ENCODE results near the gene POU2AF2. TPM values are rescaled to one million over a fixed set of nuclear protein-coding genes. Genes with fewer than 3 reads are reported as not detected.

The POU2AF2 gene
- total RNA-seq, 1 donor = not detected

DNA sequence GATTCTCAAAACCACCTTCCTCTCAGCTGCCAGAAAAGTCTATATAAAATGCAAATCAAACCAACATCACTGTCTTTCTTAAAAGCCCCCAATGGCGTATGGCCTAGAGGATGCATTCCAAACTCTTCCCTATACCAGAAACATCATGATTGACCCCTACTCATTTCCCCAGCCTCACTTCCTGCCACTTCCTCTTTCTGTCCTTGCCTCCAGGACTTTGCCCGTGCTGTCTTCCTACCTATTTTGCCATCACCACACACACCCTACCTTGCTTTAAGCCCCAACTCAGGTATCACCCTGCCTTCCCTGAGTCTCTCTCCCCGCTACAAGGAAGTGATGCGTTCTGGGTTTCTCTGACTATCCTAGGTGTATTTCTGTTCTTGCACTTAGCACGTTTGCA, 8.1 kb downstream of the POU2AF2 start:
- H3K36me3 ChIP-seq (ENCODE audit: insufficient read depth, low read length) = no peaks in the 10 kb centered on the region
- no peaks in the 10 kb centered on the region for H3K9me3 ChIP-seq (ENCODE audit: low read depth, low read length)
- no peaks in the 10 kb centered on the region for H3K27me3 ChIP-seq (ENCODE audit: insufficient read depth, low read length)
- TF ChIP-seq, protein P1, sequence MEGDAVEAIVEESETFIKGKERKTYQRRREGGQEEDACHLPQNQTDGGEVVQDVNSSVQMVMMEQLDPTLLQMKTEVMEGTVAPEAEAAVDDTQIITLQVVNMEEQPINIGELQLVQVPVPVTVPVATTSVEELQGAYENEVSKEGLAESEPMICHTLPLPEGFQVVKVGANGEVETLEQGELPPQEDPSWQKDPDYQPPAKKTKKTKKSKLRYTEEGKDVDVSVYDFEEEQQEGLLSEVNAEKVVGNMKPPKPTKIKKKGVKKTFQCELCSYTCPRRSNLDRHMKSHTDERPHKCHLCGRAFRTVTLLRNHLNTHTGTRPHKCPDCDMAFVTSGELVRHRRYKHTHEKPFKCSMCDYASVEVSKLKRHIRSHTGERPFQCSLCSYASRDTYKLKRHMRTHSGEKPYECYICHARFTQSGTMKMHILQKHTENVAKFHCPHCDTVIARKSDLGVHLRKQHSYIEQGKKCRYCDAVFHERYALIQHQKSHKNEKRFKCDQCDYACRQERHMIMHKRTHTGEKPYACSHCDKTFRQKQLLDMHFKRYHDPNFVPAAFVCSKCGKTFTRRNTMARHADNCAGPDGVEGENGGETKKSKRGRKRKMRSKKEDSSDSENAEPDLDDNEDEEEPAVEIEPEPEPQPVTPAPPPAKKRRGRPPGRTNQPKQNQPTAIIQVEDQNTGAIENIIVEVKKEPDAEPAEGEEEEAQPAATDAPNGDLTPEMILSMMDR (IDR thresholded peaks at IDR 0.05; ENCODE audit: extremely low read depth, low read depth, low read length) = no peak
- H3K4me2 ChIP-seq (ENCODE audit: insufficient read depth, low read length) = no peak overlapping the region
- H3K4me3 ChIP-seq (ENCODE audit: insufficient read depth, low read length) = no peak overlapping the region
- no peaks in the 10 kb centered on the region for H3K4me1 ChIP-seq (ENCODE audit: insufficient read depth, low read length)
- no peak overlapping the region for H3K27ac ChIP-seq (ENCODE audit: low read depth, low read length)
- no peak for DNase-seq (ENCODE audit: insufficient read length, low spot score, missing footprints)
- H3K79me2 ChIP-seq (ENCODE audit: insufficient read depth, low read length) = no peaks in the 10 kb centered on the region
- H2AFZ ChIP-seq (ENCODE audit: low read length) = no peak overlapping the region
- no peaks in the 10 kb centered on the region for H4K20me1 ChIP-seq (ENCODE audit: insufficient read depth, low read length)

DNA sequence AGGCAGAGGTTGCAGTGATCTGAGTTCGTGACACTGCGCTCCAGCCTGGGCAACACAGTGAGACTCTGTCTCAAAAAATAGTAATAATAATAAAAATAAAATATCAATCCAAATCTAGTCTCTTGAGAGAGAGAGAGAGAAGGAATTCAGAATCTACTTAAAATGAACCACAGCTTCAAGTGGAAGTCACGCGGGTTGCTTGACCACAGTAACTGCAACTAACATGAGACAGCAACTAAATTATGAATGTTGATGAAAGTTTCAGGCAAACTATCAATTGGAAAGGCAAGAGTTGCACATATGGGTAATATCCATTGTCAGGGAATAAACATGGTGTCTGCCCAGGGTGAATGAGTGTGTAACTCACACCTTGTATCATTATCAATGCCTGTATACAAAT, 12.5 kb downstream of the POU2AF2 start:
- H3K27ac ChIP-seq (ENCODE audit: low read depth, low read length) = no peak overlapping the region
- H3K4me1 ChIP-seq (ENCODE audit: insufficient read depth, low read length) = no peaks in the 10 kb centered on the region
- H3K27me3 ChIP-seq (ENCODE audit: insufficient read depth, low read length) = no peaks in the 10 kb centered on the region
- H3K4me2 ChIP-seq (ENCODE audit: insufficient read depth, low read length) = no peak overlapping the region
- no peaks in the 10 kb centered on the region for H4K20me1 ChIP-seq (ENCODE audit: insufficient read depth, low read length)
- H2AFZ ChIP-seq (ENCODE audit: low read length) = no peak overlapping the region
- TF ChIP-seq, protein P1 (IDR thresholded peaks at IDR 0.05; ENCODE audit: extremely low read depth, low read depth, low read length) = no peak
- H3K36me3 ChIP-seq (ENCODE audit: insufficient read depth, low read length) = no peaks in the 10 kb centered on the region
- no peaks in the 10 kb centered on the region for H3K9me3 ChIP-seq (ENCODE audit: low read depth, low read length)
- H3K4me3 ChIP-seq (ENCODE audit: insufficient read depth, low read length) = no peak overlapping the region
- no peak for DNase-seq (ENCODE audit: insufficient read length, low spot score, missing footprints)
- H3K79me2 ChIP-seq (ENCODE audit: insufficient read depth, low read length) = no peaks in the 10 kb centered on the region

DNA sequence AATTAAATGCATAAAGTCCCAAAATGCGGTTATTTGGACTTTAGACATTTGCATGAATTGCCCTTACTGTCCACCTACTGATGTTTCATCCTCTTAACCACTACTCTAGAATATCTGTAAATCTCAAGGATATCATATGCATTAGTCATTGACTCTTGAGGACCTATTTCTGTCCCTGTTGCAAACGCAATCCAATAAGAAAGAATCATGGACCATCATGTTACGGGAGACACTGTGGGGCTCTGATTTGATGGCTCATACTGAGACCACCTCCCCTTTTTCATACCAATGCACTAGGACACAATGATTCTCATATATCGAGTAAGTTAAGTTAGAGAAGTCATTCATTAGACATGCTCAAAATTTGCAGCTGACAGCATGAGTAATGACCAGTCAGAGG, 14.4 kb downstream of the POU2AF2 start:
- H2AFZ ChIP-seq (ENCODE audit: low read length) = no peak overlapping the region
- no peak overlapping the region for H3K4me3 ChIP-seq (ENCODE audit: insufficient read depth, low read length)
- no peaks in the 10 kb centered on the region for H4K20me1 ChIP-seq (ENCODE audit: insufficient read depth, low read length)
- no peaks in the 10 kb centered on the region for H3K79me2 ChIP-seq (ENCODE audit: insufficient read depth, low read length)
- H3K27ac ChIP-seq (ENCODE audit: low read depth, low read length) = no peak overlapping the region
- no peaks in the 10 kb centered on the region for H3K9me3 ChIP-seq (ENCODE audit: low read depth, low read length)
- TF ChIP-seq, protein P1 (IDR thresholded peaks at IDR 0.05; ENCODE audit: extremely low read depth, low read depth, low read length) = no peak
- H3K27me3 ChIP-seq (ENCODE audit: insufficient read depth, low read length) = no peaks in the 10 kb centered on the region
- no peaks in the 10 kb centered on the region for H3K36me3 ChIP-seq (ENCODE audit: insufficient read depth, low read length)
- H3K4me1 ChIP-seq (ENCODE audit: insufficient read depth, low read length) = no peaks in the 10 kb centered on the region
- DNase-seq (ENCODE audit: insufficient read length, low spot score, missing footprints) = no peak
- H3K4me2 ChIP-seq (ENCODE audit: insufficient read depth, low read length) = no peak overlapping the region

DNA sequence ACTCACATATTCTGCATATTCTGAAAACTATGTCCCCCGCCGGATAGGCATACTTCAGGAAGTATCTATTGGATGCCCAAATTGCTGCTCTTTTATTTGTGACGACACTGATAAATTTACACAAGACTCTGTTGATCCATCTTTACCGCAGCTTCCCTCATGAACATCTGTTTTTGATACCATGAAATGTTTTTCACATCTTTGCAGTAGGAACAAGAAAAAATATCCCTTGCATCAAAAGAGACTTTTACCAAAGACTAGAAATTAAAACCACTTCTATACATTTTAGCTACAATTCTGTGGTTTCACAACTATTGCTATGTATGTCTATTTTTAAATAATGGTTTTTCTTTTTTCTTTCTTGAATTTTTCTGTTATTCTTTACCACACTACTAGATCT, 15.3 kb downstream of the POU2AF2 start:
- Histone ChIP-seq H3K27me3 (ENCODE audit: insufficient read depth, low read length) (no peaks in the 10 kb centered on the region), H3K79me2 (ENCODE audit: insufficient read depth, low read length) (no peaks in the 10 kb centered on the region), H2AFZ (ENCODE audit: low read length) (no peak overlapping the region), H3K4me1 (ENCODE audit: insufficient read depth, low read length) (no peaks in the 10 kb centered on the region), H3K27ac (ENCODE audit: low read depth, low read length) (no peak overlapping the region), H3K36me3 (ENCODE audit: insufficient read depth, low read length) (no peaks in the 10 kb centered on the region), H3K4me2 (ENCODE audit: insufficient read depth, low read length) (no peak overlapping the region), H4K20me1 (ENCODE audit: insufficient read depth, low read length) (no peaks in the 10 kb centered on the region), H3K4me3 (ENCODE audit: insufficient read depth, low read length) (no peak overlapping the region), H3K9me3 (ENCODE audit: low read depth, low read length) (no peaks in the 10 kb centered on the region)
- TF ChIP-seq, protein P1 (IDR thresholded peaks at IDR 0.05; ENCODE audit: extremely low read depth, low read depth, low read length) = no peak
- DNase-seq (ENCODE audit: insufficient read length, low spot score, missing footprints) = no peak

All from osteoblast (primary cell).